Mesenchymal stem cell (in vitro differentiated cells and primary cell): ENCODE measurements around the gene SORBS1.

Source experiments
- DNase-seq: peaks from one replicate; pipeline ENCODE4 v3.0.0-alpha.2; 2013
- H2AFZ ChIP-seq: one replicate; pipeline ENCODE4 v1.6.1; 2013; ENCODE audit warnings: low read depth, mild to moderate bottlenecking, control low read depth, inconsistent platforms, low read length, moderate library complexity
- H2AK5ac ChIP-seq: 2 replicates; pipeline ENCODE4 v1.6.1; 2013; ENCODE audit warnings: low read length, moderate library complexity, mild to moderate bottlenecking, inconsistent platforms; ENCODE audit not compliant: severe bottlenecking
- H2BK120ac ChIP-seq: one replicate; pipeline ENCODE4 v1.6.1; 2013; ENCODE audit warnings: low read depth, mild to moderate bottlenecking, inconsistent platforms, low read length, moderate library complexity
- H2BK12ac ChIP-seq, 2 experiments: one replicate each; pipeline ENCODE4 v1.6.1; 2013; ENCODE audit warnings: inconsistent platforms in 2 of 2, low read length in 2 of 2, mild to moderate bottlenecking in 2 of 2, moderate library complexity in 2 of 2, control low read depth in 1 of 2
- H2BK15ac ChIP-seq: one replicate; pipeline ENCODE4 v1.6.1; 2013; ENCODE audit warnings: mild to moderate bottlenecking, low read depth, inconsistent platforms; ENCODE audit not compliant: poor library complexity, severe bottlenecking
- H2BK5ac ChIP-seq: 2 replicates; pipeline ENCODE4 v1.6.1; 2013; ENCODE audit warnings: low read depth, mild to moderate bottlenecking, low read length, control low read depth, inconsistent platforms; ENCODE audit not compliant: poor library complexity, severe bottlenecking
- H3K14ac ChIP-seq, 2 experiments: one replicate each; pipeline ENCODE4 v1.6.1; 2013; ENCODE audit warnings: inconsistent platforms in 2 of 2, low read length in 2 of 2, control low read depth in 1 of 2, mild to moderate bottlenecking in 1 of 2, moderate library complexity in 1 of 2
- H3K18ac ChIP-seq, 2 experiments: one replicate each; pipeline ENCODE4 v1.6.1; 2013; ENCODE audit warnings: inconsistent platforms in 2 of 2, low read length in 2 of 2, control low read depth in 1 of 2, low read depth in 1 of 2, mild to moderate bottlenecking in 1 of 2
- H3K23ac ChIP-seq, 2 experiments: one replicate each; pipeline ENCODE4 v1.6.1; 2013; ENCODE audit warnings: inconsistent platforms in 2 of 2, low read length in 2 of 2, mild to moderate bottlenecking in 2 of 2, moderate library complexity in 2 of 2, control low read depth in 1 of 2
- H3K27ac ChIP-seq: 2 replicates; pipeline ENCODE4 v1.5.1; 2013; ENCODE audit warnings: mild to moderate bottlenecking, moderate library complexity, low read length, control low read depth, inconsistent platforms; ENCODE audit not compliant: poor library complexity, severe bottlenecking
- H3K27me3 ChIP-seq, 2 experiments: 2 replicates each; pipeline versions ENCODE4 v1.6.1 to v1.7.0; 2013; ENCODE audit warnings: low read length in 2 of 2, mild to moderate bottlenecking in 2 of 2, moderate library complexity in 2 of 2, control low read depth in 1 of 2, inconsistent platforms in 1 of 2; ENCODE audit not compliant: control insufficient read depth in 1 of 2, insufficient read depth in 1 of 2
- H3K36me3 ChIP-seq, 2 experiments: 2 replicates each; pipeline versions ENCODE4 v1.6.1 to v1.7.0; 2013; ENCODE audit warnings: low read length in 2 of 2, control low read depth in 1 of 2, inconsistent platforms in 1 of 2, low read depth in 1 of 2, mild to moderate bottlenecking in 1 of 2; ENCODE audit not compliant: insufficient read depth in 2 of 2, control insufficient read depth in 1 of 2
- H3K4ac ChIP-seq, 2 experiments: one replicate each; pipeline ENCODE4 v1.6.1; 2013; ENCODE audit warnings: inconsistent platforms in 2 of 2, low read length in 2 of 2, mild to moderate bottlenecking in 2 of 2, moderate library complexity in 2 of 2, control low read depth in 1 of 2, low read depth in 1 of 2
- H3K4me1 ChIP-seq: 2 replicates; pipeline ENCODE4 v1.6.1; 2013; ENCODE audit warnings: low read depth, low read length, control low read depth; ENCODE audit not compliant: control insufficient read depth, insufficient read depth
- H3K4me2 ChIP-seq: 2 replicates; pipeline ENCODE4 v1.6.1; 2013; ENCODE audit warnings: low read length, mild to moderate bottlenecking, inconsistent platforms; ENCODE audit not compliant: poor library complexity, severe bottlenecking
- H3K4me3 ChIP-seq, 2 experiments: 2 replicates each; pipeline versions ENCODE4 v1.5.1 to v1.7.0; 2013; ENCODE audit warnings: low read length in 2 of 2, mild to moderate bottlenecking in 2 of 2, control low read depth in 1 of 2, low read depth in 1 of 2; ENCODE audit not compliant: insufficient read depth in 1 of 2
- H3K79me1 ChIP-seq: replicated peaks from 2 replicates; pipeline ENCODE4 v1.6.1; 2013; ENCODE audit warnings: mild to moderate bottlenecking, control low read depth, low read length, inconsistent platforms; ENCODE audit not compliant: poor library complexity, severe bottlenecking
- H3K9ac ChIP-seq: 2 replicates; pipeline ENCODE4 v1.7.0; 2013; ENCODE audit warnings: mild to moderate bottlenecking, low read length, moderate library complexity
- H3K9me3 ChIP-seq: 2 replicates; pipeline ENCODE4 v1.7.0; 2013; ENCODE audit warnings: mild to moderate bottlenecking, low read length; ENCODE audit not compliant: control insufficient read depth
- H4K8ac ChIP-seq: one replicate; pipeline ENCODE4 v1.6.1; 2013; ENCODE audit warnings: inconsistent platforms, mild to moderate bottlenecking, low read length, moderate library complexity
- H4K91ac ChIP-seq: one replicate; pipeline ENCODE4 v1.6.1; 2013; ENCODE audit warnings: mild to moderate bottlenecking, low read length, inconsistent platforms
- WGBS: methylation state at CpG from one replicate; pipeline ENCODE4 v1.1.7; 2013; ENCODE audit warnings: mixed read lengths; 5-methylcytosine and 5-hydroxymethylcytosine counted together

SORBS1 gene

DNA sequence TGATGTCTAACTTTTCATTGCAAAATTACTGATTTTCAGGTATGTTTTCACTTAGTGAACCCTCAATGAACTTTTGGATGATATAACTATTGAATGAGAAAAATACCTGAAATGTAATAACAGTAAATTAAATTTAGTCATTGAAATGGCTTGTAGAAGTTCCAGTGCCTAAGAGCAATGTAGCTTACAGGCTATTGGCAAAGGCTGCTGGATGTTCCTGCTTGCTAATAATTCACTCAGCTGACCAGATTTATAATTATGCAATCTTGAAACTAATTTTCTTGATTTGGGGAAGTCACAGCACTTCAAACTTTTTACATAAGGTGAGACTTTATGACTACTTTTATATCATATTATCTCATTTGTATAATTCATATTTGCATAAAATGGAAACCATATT lies 73.2 kb downstream of the SORBS1 start:
- no peak overlapping the region for H3K4ac ChIP-seq
- no peaks in the 10 kb centered on the region for H3K9me3 ChIP-seq
- DNase-seq = no peak
- no peaks in the 10 kb centered on the region for H3K36me3 ChIP-seq
- no peak overlapping the region for H2AK5ac ChIP-seq
- H3K9ac ChIP-seq = no peak overlapping the region
- H3K14ac ChIP-seq = no peak overlapping the region
- H4K8ac ChIP-seq = no peak overlapping the region
- H3K4me2 ChIP-seq = no peak overlapping the region
- H3K79me1 ChIP-seq = no peaks in the 10 kb centered on the region
- H2AFZ ChIP-seq = no peak overlapping the region
- no peak overlapping the region for H3K4me3 ChIP-seq
- no peak overlapping the region for H3K23ac ChIP-seq
- H3K4me1 ChIP-seq = no peaks in the 10 kb centered on the region
- no peak overlapping the region for H2BK12ac ChIP-seq
- H2BK15ac ChIP-seq = no peak overlapping the region
- no peaks in the 10 kb centered on the region for H3K27me3 ChIP-seq
- H2BK120ac ChIP-seq = no peak overlapping the region
- no peak overlapping the region for H3K18ac ChIP-seq
- no peak overlapping the region for H4K91ac ChIP-seq
- H2BK5ac ChIP-seq = no peak overlapping the region
- no peak overlapping the region for H3K27ac ChIP-seq

DNA sequence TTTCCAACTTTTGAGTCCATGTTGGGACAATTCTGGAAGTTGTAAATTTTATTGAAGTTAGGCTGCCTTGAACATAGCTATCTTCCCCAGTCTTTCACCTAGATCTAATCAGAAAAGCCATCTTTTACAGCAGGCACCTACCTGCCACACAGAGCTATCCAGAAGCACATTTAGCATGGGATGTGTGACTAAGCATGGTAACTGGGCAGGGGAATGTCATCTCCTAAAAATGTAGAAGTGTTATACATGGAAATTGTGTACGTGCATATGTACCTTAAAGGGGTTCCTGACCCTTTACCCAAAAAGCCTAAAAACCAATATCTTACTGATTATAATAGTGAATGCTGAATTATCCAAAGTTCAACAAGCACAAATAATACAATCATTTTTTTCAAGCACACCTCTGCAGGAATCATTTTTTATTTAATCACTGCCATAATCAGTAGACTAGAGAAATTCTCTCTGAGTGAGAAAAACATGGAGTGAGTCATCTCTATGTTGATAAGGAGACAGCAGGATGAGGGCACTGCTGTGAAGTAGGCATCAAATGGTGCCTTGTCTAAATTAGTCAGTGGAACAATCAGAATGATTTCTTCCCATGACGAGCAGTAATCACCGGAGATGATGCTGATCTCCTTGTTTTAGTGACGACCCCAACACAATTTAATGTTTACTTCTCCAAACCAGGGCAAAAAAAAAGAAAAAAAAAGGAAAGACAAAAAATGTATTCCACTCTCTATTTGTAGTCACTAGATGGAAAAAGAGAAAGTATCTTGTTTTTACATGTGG lies 75.9 kb downstream of the SORBS1 start:
- Histone ChIP-seq H3K4me2 (no peak overlapping the region), H3K14ac (no peak overlapping the region), H3K36me3 (no peaks in the 10 kb centered on the region), H3K4me1 (no peaks in the 10 kb centered on the region), H2BK12ac (no peak overlapping the region), H3K4me3 (no peak overlapping the region), H2BK120ac (no peak overlapping the region), H4K91ac (no peak overlapping the region), H3K18ac (no peak overlapping the region), H3K9me3 (no peaks in the 10 kb centered on the region), H3K4ac (no peak overlapping the region), H2BK15ac (no peak overlapping the region), H3K27ac (no peak overlapping the region), H2AFZ (no peak overlapping the region), H3K27me3 (no peaks in the 10 kb centered on the region), H3K9ac (no peak overlapping the region), H3K79me1 (no peaks in the 10 kb centered on the region), H2AK5ac (no peak overlapping the region), H4K8ac (no peak overlapping the region), H2BK5ac (no peak overlapping the region), H3K23ac (no peak overlapping the region)
- no peak for DNase-seq
- WGBS = 58% methylated on average over 2 of the region's 4 CpGs

DNA sequence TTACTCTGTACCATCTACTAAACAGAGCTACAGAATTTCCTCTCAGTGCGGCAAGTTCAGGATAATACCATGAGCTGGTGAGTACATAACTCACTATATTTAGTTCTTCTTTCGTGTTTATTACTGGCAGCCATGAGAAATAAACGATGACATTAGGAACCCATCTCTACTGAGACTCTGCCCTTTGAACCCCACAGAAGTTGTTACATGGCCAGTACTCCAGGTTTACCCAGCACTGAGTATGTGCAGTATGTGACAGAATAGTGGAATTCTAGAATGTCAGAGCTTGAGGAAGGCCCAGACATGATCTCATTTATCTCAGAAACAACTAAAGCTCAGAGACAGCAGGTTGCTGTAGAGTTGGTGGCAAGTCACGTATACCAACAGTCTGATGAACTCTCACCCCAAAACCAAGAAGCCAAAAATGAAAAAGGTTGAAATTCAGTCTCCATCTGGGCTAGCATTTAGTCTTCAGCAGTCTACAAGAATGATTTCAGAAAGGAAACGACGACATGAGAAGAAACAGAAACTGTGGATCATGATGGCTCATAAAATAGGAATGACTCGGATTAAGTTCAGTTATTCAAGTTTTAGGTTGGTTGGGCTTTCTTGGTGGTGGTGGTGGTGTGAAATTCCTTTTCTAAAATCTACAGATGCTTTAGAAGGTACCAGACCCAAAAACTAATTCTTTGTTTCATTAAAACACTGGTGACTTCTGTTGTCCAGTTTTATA lies 78.5 kb downstream of the SORBS1 start:
- H2BK5ac ChIP-seq = no peak overlapping the region
- H2AFZ ChIP-seq = no peak overlapping the region
- H3K4ac ChIP-seq = no peak overlapping the region
- H4K8ac ChIP-seq = no peak overlapping the region
- H3K27me3 ChIP-seq = no peaks in the 10 kb centered on the region
- H3K79me1 ChIP-seq = no peaks in the 10 kb centered on the region
- no peak overlapping the region for H3K18ac ChIP-seq
- no peak overlapping the region for H3K27ac ChIP-seq
- H3K36me3 ChIP-seq = no peaks in the 10 kb centered on the region
- H3K9me3 ChIP-seq = no peaks in the 10 kb centered on the region
- no peaks in the 10 kb centered on the region for H3K4me1 ChIP-seq
- no peak overlapping the region for H3K4me2 ChIP-seq
- no peak overlapping the region for H2BK120ac ChIP-seq
- no peak for DNase-seq
- no peak overlapping the region for H3K23ac ChIP-seq
- no peak overlapping the region for H2AK5ac ChIP-seq
- H3K4me3 ChIP-seq = no peak overlapping the region
- H2BK15ac ChIP-seq = no peak overlapping the region
- WGBS = 88% methylated on average over 7 of the region's 7 CpGs
- no peak overlapping the region for H4K91ac ChIP-seq
- H2BK12ac ChIP-seq = no peak overlapping the region
- H3K14ac ChIP-seq = no peak overlapping the region
- no peak overlapping the region for H3K9ac ChIP-seq

DNA sequence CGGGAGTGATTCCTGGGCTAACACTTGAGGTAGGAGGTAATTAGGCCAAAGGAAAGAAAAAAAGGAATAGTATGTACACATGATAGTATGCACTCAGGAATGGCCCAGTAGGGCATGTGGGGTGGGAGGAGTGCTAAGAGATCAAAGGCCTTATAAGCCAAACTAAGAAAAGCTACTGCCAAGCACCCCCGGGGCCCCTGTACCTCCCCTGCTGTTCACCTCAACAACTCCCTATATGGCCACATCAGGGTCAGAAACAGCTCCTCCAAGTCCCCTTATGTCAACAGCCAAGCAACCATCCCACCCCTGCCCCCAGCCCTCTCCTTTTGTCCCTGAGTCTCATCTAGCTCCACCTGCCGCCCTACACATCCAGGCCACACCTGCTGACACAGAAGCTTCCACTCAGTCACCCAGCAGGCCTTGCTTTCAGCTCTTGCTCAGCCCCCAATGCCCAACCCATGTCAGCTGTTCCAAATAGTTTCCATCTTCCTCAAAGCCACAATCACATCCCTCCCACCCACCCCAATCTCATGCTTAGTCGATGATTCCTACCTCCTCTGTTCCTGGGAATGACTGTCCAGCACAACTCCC lies 80.2 kb downstream of the SORBS1 start:
- 48% methylated on average over 4 of the region's 4 CpGs for WGBS
- Histone ChIP-seq H3K27ac (no peak overlapping the region), H3K14ac (no peak overlapping the region), H4K91ac (no peak overlapping the region), H3K4me3 (no peak overlapping the region), H2BK15ac (no peak overlapping the region), H2BK12ac (no peak overlapping the region), H3K4ac (no peak overlapping the region), H3K27me3 (no peaks in the 10 kb centered on the region), H3K9me3 (no peaks in the 10 kb centered on the region), H2AK5ac (no peak overlapping the region), H3K4me2 (no peak overlapping the region), H3K36me3 (no peaks in the 10 kb centered on the region), H3K4me1 (no peaks in the 10 kb centered on the region), H2BK120ac (no peak overlapping the region), H2BK5ac (no peak overlapping the region), H4K8ac (no peak overlapping the region), H3K23ac (no peak overlapping the region), H2AFZ (no peak overlapping the region), H3K9ac (peak overlapping the region; percentile 78), H3K18ac (no peak overlapping the region), H3K79me1 (no peaks in the 10 kb centered on the region)
- no peak for DNase-seq
